Measurements from ENCODE around the gene SPIB.

GRCh38 chr19:50435627-50436026 is 16.9 kb downstream of the SPIB start:
- no peak for TF ChIP-seq CTCF (IDR thresholded peaks at IDR 0.05)
- TF ChIP-seq POLR2AphosphoS5 (IDR thresholded peaks at IDR 0.05), result no peak
